ENCODE data around the gene SPATA19.

Gene SPATA19

DNA sequence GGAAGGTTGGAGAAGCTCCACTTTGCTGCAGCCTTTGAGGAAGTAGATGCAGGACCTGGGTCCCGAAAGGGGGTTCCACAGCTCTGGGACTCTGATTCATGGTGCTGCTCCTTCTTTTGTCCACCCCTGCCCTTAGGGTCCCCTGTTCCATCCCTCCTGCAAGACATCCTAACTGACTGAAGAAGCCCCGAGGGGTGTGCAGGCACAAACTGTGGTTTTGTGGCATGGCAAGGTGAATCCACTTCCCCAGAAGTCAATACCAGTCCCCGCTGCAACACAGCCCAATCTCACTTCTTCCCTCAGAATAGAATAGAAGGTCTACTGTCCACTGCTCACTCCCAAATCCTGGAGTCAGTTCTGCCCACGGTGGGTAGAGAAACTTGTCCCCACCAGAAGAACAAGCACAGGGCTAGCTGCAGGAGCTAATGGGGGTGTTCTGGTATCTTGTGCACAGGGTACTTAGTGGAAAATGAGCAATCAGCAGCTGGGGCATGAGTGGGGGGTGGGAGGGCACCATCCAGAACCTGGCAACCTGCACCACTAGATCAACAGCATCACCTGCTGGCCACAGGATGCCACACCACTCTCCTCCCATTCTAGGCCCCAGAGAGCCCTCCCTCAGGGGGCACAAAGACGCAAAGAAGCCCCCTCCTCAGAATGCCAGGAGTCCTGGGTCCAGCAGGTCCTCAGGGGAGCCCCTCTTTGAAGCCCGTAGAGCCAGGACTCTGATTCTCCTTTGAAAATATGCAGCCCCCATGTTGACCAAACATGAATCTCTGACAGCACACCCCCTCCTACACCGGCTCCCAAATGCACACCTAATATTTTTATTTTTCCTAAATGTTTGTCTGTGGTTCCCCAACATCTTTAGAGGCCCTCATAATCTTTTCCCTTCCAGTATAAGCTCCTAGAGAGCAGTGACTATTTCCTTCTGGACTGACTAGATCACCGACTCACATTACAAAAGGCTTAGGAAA lies 14.1 kb downstream of the SPATA19 start:
- no peaks in the 10 kb centered on the region for H3K36me3 ChIP-seq (ENCODE audit: control insufficient read depth in 1 of 2, insufficient read depth in 2 of 2, low read depth in 1 of 2, low read length in 2 of 2)
- H3K4me1 ChIP-seq (ENCODE audit: control insufficient read depth, insufficient read depth, low read depth, low read length), result no peaks in the 10 kb centered on the region
- no peak overlapping the region for H3K27ac ChIP-seq (ENCODE audit: low read length, poor library complexity, severe bottlenecking)
- H3K14ac ChIP-seq (ENCODE audit: low read length in 2 of 2), result no peak overlapping the region
- H3K9me3 ChIP-seq (ENCODE audit: control insufficient read depth, low read length), result no peaks in the 10 kb centered on the region
- H2BK12ac ChIP-seq (ENCODE audit: low read length in 2 of 2), result no peak overlapping the region
- DNase-seq, result no peak
- no peak overlapping the region for H4K91ac ChIP-seq (ENCODE audit: low read length)
- no peak overlapping the region for H3K4me3 ChIP-seq (ENCODE audit: insufficient read depth in 1 of 2, low read depth in 1 of 2, low read length in 2 of 2)
- H2BK15ac ChIP-seq (ENCODE audit: low read depth, poor library complexity, severe bottlenecking), result peak overlapping the region; percentile 36
- WGBS, result 62% methylated on average over 7 of the region's 8 CpGs
- H3K4ac ChIP-seq (ENCODE audit: low read depth in 1 of 2, low read length in 2 of 2), result no peak overlapping the region
- H2BK120ac ChIP-seq (ENCODE audit: low read depth, low read length), result no peak overlapping the region
- no peaks in the 10 kb centered on the region for H3K79me1 ChIP-seq (replicated peaks; ENCODE audit: low read length, poor library complexity, severe bottlenecking)
- no peak overlapping the region for H2AK5ac ChIP-seq (ENCODE audit: low read length, severe bottlenecking)
- no peak overlapping the region for H3K18ac ChIP-seq (ENCODE audit: low read depth in 1 of 2, low read length in 2 of 2)
- H3K9ac ChIP-seq (ENCODE audit: low read length), result no peak overlapping the region
- no peak overlapping the region for H3K4me2 ChIP-seq (ENCODE audit: low read length, poor library complexity, severe bottlenecking)
- no peak overlapping the region for H2BK5ac ChIP-seq (ENCODE audit: low read depth, low read length, poor library complexity, severe bottlenecking)
- no peak overlapping the region for H3K23ac ChIP-seq (ENCODE audit: low read length in 2 of 2)
- no peak overlapping the region for H4K8ac ChIP-seq (ENCODE audit: low read length)
- H3K27me3 ChIP-seq (ENCODE audit: control insufficient read depth in 1 of 2, insufficient read depth in 1 of 2, low read length in 2 of 2), result peaks cover 0 to 12% of the 10 kb centered on the region in 2 experiments
- no peak overlapping the region for H2AFZ ChIP-seq (ENCODE audit: low read depth, low read length)

DNA sequence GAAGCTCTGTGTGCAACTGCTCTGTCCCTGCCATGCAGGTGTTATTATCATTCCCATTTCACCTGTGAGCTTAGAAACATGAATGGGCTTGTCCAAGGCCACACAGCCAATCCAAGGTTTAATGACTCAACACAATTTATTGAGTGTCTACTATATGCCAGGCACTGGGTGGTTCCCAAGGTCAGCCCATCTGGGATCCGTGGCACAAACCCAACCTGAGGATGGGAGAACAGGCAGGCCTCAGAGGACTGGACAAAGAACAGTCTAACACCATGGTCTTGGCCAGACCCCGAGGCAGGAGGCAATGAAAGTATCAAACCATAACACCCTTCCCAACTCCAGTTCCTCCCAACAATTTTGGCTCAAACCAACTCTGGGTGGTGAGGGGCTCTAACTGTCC lies 15.7 kb downstream of the SPATA19 start:
- Histone ChIP-seq H3K9ac (ENCODE audit: low read length) (no peak overlapping the region), H2BK120ac (ENCODE audit: low read depth, low read length) (no peak overlapping the region), H3K9me3 (ENCODE audit: control insufficient read depth, low read length) (no peaks in the 10 kb centered on the region), H3K14ac (ENCODE audit: low read length in 2 of 2) (no peak overlapping the region), H2BK15ac (ENCODE audit: low read depth, poor library complexity, severe bottlenecking) (no peak overlapping the region), H3K4me2 (ENCODE audit: low read length, poor library complexity, severe bottlenecking) (no peak overlapping the region), H4K91ac (ENCODE audit: low read length) (no peak overlapping the region), H3K23ac (ENCODE audit: low read length in 2 of 2) (no peak overlapping the region), H2AK5ac (ENCODE audit: low read length, severe bottlenecking) (no peak overlapping the region), H2BK12ac (ENCODE audit: low read length in 2 of 2) (no peak overlapping the region), H2BK5ac (ENCODE audit: low read depth, low read length, poor library complexity, severe bottlenecking) (no peak overlapping the region), H3K27ac (ENCODE audit: low read length, poor library complexity, severe bottlenecking) (no peak overlapping the region), H3K79me1 (replicated peaks; ENCODE audit: low read length, poor library complexity, severe bottlenecking) (no peaks in the 10 kb centered on the region), H2AFZ (ENCODE audit: low read depth, low read length) (no peak overlapping the region), H3K27me3 (ENCODE audit: control insufficient read depth in 1 of 2, insufficient read depth in 1 of 2, low read length in 2 of 2) (peaks cover 0 to 8% of the 10 kb centered on the region in 2 experiments), H3K36me3 (ENCODE audit: control insufficient read depth in 1 of 2, insufficient read depth in 2 of 2, low read depth in 1 of 2, low read length in 2 of 2) (no peaks in the 10 kb centered on the region), H3K4me1 (ENCODE audit: control insufficient read depth, insufficient read depth, low read depth, low read length) (no peaks in the 10 kb centered on the region), H3K18ac (ENCODE audit: low read depth in 1 of 2, low read length in 2 of 2) (no peak overlapping the region), H3K4me3 (ENCODE audit: insufficient read depth in 1 of 2, low read depth in 1 of 2, low read length in 2 of 2) (no peak overlapping the region), H3K4ac (ENCODE audit: low read depth in 1 of 2, low read length in 2 of 2) (no peak overlapping the region), H4K8ac (ENCODE audit: low read length) (no peak overlapping the region)
- no peak for DNase-seq
- 63% methylated on average over 2 of the region's 2 CpGs for WGBS

DNA sequence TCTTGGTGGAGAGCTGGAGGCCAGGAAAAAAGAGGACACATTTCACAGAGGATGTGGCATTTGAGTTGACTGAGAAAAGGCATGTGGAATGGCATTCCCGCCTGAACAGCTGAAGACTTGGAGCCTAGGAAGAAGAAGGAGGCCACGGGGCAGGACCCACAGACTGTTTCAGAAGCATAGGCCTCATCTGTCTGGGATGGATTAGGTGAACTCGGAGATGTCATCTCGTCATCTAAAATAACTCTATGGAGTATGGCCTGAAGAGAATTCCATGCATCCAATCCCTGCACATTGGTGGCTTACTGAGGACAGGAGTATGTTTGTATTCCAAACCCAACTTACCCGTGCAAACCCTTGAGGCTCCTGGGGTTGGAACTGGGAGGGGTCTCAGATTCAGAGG lies 16.4 kb downstream of the SPATA19 start:
- no peak overlapping the region for H3K4ac ChIP-seq (ENCODE audit: low read depth in 1 of 2, low read length in 2 of 2)
- H3K23ac ChIP-seq (ENCODE audit: low read length in 2 of 2), result no peak overlapping the region
- H3K9me3 ChIP-seq (ENCODE audit: control insufficient read depth, low read length), result no peaks in the 10 kb centered on the region
- 77% methylated on average over 5 of the region's 5 CpGs for WGBS
- H2AFZ ChIP-seq (ENCODE audit: low read depth, low read length), result no peak overlapping the region
- H3K14ac ChIP-seq (ENCODE audit: low read length in 2 of 2), result no peak overlapping the region
- no peak overlapping the region for H2BK120ac ChIP-seq (ENCODE audit: low read depth, low read length)
- DNase-seq, result no peak
- no peaks in the 10 kb centered on the region for H3K4me1 ChIP-seq (ENCODE audit: control insufficient read depth, insufficient read depth, low read depth, low read length)
- no peak overlapping the region for H4K91ac ChIP-seq (ENCODE audit: low read length)
- H3K27ac ChIP-seq (ENCODE audit: low read length, poor library complexity, severe bottlenecking), result no peak overlapping the region
- no peak overlapping the region for H3K4me3 ChIP-seq (ENCODE audit: insufficient read depth in 1 of 2, low read depth in 1 of 2, low read length in 2 of 2)
- H3K9ac ChIP-seq (ENCODE audit: low read length), result no peak overlapping the region
- H3K27me3 ChIP-seq (ENCODE audit: control insufficient read depth in 1 of 2, insufficient read depth in 1 of 2, low read length in 2 of 2), result peaks cover 0 to 8% of the 10 kb centered on the region in 2 experiments
- H3K18ac ChIP-seq (ENCODE audit: low read depth in 1 of 2, low read length in 2 of 2), result no peak overlapping the region
- H3K4me2 ChIP-seq (ENCODE audit: low read length, poor library complexity, severe bottlenecking), result no peak overlapping the region
- H2BK5ac ChIP-seq (ENCODE audit: low read depth, low read length, poor library complexity, severe bottlenecking), result no peak overlapping the region
- no peak overlapping the region for H2BK15ac ChIP-seq (ENCODE audit: low read depth, poor library complexity, severe bottlenecking)
- no peak overlapping the region for H2AK5ac ChIP-seq (ENCODE audit: low read length, severe bottlenecking)
- no peaks in the 10 kb centered on the region for H3K36me3 ChIP-seq (ENCODE audit: control insufficient read depth in 1 of 2, insufficient read depth in 2 of 2, low read depth in 1 of 2, low read length in 2 of 2)
- no peak overlapping the region for H2BK12ac ChIP-seq (ENCODE audit: low read length in 2 of 2)
- H3K79me1 ChIP-seq (replicated peaks; ENCODE audit: low read length, poor library complexity, severe bottlenecking), result no peaks in the 10 kb centered on the region
- no peak overlapping the region for H4K8ac ChIP-seq (ENCODE audit: low read length)

- H2AFZ ChIP-seq (ENCODE audit: low read depth, low read length), result no peak overlapping the region
- no peak for DNase-seq
- H2AK5ac ChIP-seq (ENCODE audit: low read length, severe bottlenecking), result no peak overlapping the region
- H2BK120ac ChIP-seq (ENCODE audit: low read depth, low read length), result no peak overlapping the region
- no peak overlapping the region for H2BK15ac ChIP-seq (ENCODE audit: low read depth, poor library complexity, severe bottlenecking)
- no peak overlapping the region for H3K14ac ChIP-seq (ENCODE audit: low read length in 2 of 2)
- H3K27me3 ChIP-seq (ENCODE audit: control insufficient read depth in 1 of 2, insufficient read depth in 1 of 2, low read length in 2 of 2), result peaks cover 0 to 17% of the 10 kb centered on the region in 2 experiments
- H3K79me1 ChIP-seq (replicated peaks; ENCODE audit: low read length, poor library complexity, severe bottlenecking), result no peaks in the 10 kb centered on the region
- H2BK12ac ChIP-seq (ENCODE audit: low read length in 2 of 2), result no peak overlapping the region
- no peak overlapping the region for H3K23ac ChIP-seq (ENCODE audit: low read length in 2 of 2)
- no peaks in the 10 kb centered on the region for H3K4me1 ChIP-seq (ENCODE audit: control insufficient read depth, insufficient read depth, low read depth, low read length)
- H3K4me3 ChIP-seq (ENCODE audit: insufficient read depth in 1 of 2, low read depth in 1 of 2, low read length in 2 of 2), result no peak overlapping the region
- no peak overlapping the region for H3K9ac ChIP-seq (ENCODE audit: low read length)
- H3K4ac ChIP-seq (ENCODE audit: low read depth in 1 of 2, low read length in 2 of 2), result no peak overlapping the region
- 63% methylated on average over 3 of the region's 3 CpGs for WGBS
- no peak overlapping the region for H3K4me2 ChIP-seq (ENCODE audit: low read length, poor library complexity, severe bottlenecking)
- no peaks in the 10 kb centered on the region for H3K36me3 ChIP-seq (ENCODE audit: control insufficient read depth in 1 of 2, insufficient read depth in 2 of 2, low read depth in 1 of 2, low read length in 2 of 2)
- H4K8ac ChIP-seq (ENCODE audit: low read length), result no peak overlapping the region
- no peak overlapping the region for H3K27ac ChIP-seq (ENCODE audit: low read length, poor library complexity, severe bottlenecking)
- H4K91ac ChIP-seq (ENCODE audit: low read length), result no peak overlapping the region
- H3K9me3 ChIP-seq (ENCODE audit: control insufficient read depth, low read length), result no peaks in the 10 kb centered on the region
- no peak overlapping the region for H3K18ac ChIP-seq (ENCODE audit: low read depth in 1 of 2, low read length in 2 of 2)
- no peak overlapping the region for H2BK5ac ChIP-seq (ENCODE audit: low read depth, low read length, poor library complexity, severe bottlenecking)
Observed at GRCh38 chr11:133827556-133827955, 17.8 kb downstream of the SPATA19 start.

Measured in mesenchymal stem cell (in vitro differentiated cells and primary cell).